Measurements from ENCODE around the gene TBC1D5. TPM values are rescaled to one million over a fixed set of nuclear protein-coding genes. Genes with fewer than 3 reads are reported as not detected.

Gene TBC1D5
- total RNA-seq, 1 donor from 2014 or later, result 48.1 TPM

DNA sequence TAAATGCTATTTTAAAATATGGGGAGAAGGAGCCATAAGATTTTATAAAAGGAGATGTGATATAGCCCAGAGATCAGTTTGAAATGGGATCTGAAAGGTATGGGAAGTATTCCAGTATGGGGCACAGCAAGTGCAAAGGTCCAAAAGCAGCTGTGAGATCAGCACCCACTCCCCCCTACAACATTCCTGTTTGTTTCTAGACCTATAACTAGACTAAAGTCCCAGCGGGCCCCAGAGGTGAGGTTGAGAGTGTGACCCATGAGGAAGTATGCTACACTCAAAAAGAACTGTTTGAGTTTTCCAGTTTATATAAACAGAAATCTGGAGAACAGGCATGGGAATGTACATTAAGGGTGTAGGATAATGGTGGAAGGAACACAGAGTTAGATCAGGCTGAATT is 152.5 kb downstream of the TBC1D5 start:
- Histone ChIP-seq H3K4me1 (no peaks in the 10 kb centered on the region), H3K4me3 (no peak overlapping the region), H3K27ac (no peak overlapping the region), H3K36me3 (peaks cover 0 to 11% of the 10 kb centered on the region in 2 donors), H3K27me3 (no peaks in the 10 kb centered on the region), H3K9me3 (peaks cover 9% of the 10 kb centered on the region)
- TF ChIP-seq, protein P1, sequence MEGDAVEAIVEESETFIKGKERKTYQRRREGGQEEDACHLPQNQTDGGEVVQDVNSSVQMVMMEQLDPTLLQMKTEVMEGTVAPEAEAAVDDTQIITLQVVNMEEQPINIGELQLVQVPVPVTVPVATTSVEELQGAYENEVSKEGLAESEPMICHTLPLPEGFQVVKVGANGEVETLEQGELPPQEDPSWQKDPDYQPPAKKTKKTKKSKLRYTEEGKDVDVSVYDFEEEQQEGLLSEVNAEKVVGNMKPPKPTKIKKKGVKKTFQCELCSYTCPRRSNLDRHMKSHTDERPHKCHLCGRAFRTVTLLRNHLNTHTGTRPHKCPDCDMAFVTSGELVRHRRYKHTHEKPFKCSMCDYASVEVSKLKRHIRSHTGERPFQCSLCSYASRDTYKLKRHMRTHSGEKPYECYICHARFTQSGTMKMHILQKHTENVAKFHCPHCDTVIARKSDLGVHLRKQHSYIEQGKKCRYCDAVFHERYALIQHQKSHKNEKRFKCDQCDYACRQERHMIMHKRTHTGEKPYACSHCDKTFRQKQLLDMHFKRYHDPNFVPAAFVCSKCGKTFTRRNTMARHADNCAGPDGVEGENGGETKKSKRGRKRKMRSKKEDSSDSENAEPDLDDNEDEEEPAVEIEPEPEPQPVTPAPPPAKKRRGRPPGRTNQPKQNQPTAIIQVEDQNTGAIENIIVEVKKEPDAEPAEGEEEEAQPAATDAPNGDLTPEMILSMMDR (IDR thresholded peaks at IDR 0.05), result no peak
- no peak for TF ChIP-seq POLR2A (IDR thresholded peaks at IDR 0.05)
- TF ChIP-seq POLR2AphosphoS5 (IDR thresholded peaks at IDR 0.05; ENCODE audit: insufficient read depth in 1 of 2, low read depth in 1 of 2), result no peak
- no peak for DNase-seq (ENCODE audit: extremely low spot score in 2 of 2)
- intact Hi-C loops (cut with DNase I), result no loop called here

DNA sequence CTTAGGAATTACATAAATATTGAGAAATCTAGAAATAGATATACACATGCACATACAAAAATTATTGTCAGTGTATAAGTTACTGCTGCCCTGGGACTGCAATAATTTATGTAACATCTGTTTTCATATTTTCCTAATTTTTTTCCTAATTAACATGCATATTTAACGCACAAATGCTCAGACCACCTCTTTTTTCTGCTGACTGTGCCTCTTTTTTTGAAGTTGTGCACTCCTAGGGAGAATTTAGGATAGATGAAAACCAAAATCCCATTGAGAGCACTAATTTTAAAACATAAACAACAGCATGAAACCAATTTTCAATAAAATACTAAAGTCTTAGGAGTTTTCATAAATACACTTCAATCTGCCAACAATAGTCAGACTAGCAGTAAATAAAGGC is 154.0 kb downstream of the TBC1D5 start:
- no peak for DNase-seq (ENCODE audit: extremely low spot score in 2 of 2)
- Histone ChIP-seq H3K4me3 (no peak overlapping the region), H3K9me3 (peaks cover 9% of the 10 kb centered on the region), H3K27me3 (no peaks in the 10 kb centered on the region), H3K4me1 (no peaks in the 10 kb centered on the region), H3K36me3 (peaks cover 0 to 11% of the 10 kb centered on the region in 2 donors), H3K27ac (no peak overlapping the region)
- intact Hi-C loops (cut with DNase I), result no loop called here
- TF ChIP-seq, protein P1 (IDR thresholded peaks at IDR 0.05), result no peak
- TF ChIP-seq POLR2A (IDR thresholded peaks at IDR 0.05) (no peak), POLR2AphosphoS5 (IDR thresholded peaks at IDR 0.05; ENCODE audit: insufficient read depth in 1 of 2, low read depth in 1 of 2) (no peak)

DNA sequence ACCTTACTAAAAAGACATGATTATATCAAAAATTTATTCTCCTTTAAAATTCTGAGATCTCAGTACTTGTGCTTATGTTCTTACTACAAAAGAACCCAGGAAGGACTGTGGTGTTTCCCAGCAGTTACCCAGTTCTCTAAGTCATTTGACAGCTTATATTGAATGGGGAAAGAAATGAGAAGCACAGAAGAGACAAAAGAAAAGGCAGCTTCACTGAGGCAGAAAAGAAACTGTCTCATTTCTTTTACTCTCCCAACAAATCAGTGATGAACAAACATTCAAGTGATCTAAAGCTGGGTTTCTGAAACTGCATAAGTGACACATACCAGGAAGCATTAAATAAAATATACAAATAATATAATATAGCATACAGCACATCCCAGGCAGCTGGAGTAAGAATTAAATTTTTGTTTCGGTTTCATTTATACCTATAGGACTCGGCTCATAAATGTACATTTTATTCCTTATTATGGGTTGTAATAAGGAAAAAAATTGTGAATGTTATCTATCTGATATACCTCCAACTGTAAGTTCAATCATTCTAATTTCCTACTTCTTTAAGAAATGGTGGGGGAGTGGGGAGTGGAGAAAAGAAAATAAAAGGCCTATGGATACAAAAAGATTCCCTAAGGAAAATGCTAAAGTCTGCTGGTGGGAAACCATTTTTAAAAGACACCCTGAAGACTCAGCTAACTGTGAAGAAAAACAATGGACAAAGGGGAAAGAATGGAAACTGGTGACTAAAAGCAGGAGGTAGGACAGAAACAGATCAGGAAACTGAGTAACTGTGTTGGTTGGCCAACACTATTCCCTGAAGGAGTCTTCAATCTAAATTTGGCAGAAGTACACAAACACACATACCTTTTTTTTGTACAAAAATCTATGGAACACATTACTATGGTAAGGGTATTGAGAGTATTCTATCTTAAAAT is 156.8 kb downstream of the TBC1D5 start:
- intact Hi-C loops (cut with DNase I), result no loop called here
- H3K27ac ChIP-seq, result no peak overlapping the region
- H3K27me3 ChIP-seq, result no peaks in the 10 kb centered on the region

GRCh38 chr3:17584066-17584465 is 158.4 kb downstream of the TBC1D5 start:
- Histone ChIP-seq H3K9me3 (no peaks in the 10 kb centered on the region), H3K4me3 (no peak overlapping the region), H3K27me3 (no peaks in the 10 kb centered on the region), H3K4me1 (peaks cover 8% of the 10 kb centered on the region), H3K36me3 (no peaks in the 10 kb centered on the region), H3K27ac (no peak overlapping the region)
- TF ChIP-seq POLR2AphosphoS5 (IDR thresholded peaks at IDR 0.05; ENCODE audit: insufficient read depth in 1 of 2, low read depth in 1 of 2), result no peak
- no peak for TF ChIP-seq POLR2A (IDR thresholded peaks at IDR 0.05)
- TF ChIP-seq, protein P1 (IDR thresholded peaks at IDR 0.05), result no peak
- intact Hi-C loops (cut with DNase I), result no loop called here
- DNase-seq (ENCODE audit: extremely low spot score in 2 of 2), result no peak

More for the DNA sequence above, 156.8 kb downstream of the TBC1D5 start:
- DNase-seq (ENCODE audit: extremely low spot score in 2 of 2), result no peak
- Histone ChIP-seq H3K9me3 (peaks cover 6% of the 10 kb centered on the region), H3K36me3 (peaks cover 0 to 6% of the 10 kb centered on the region in 2 donors), H3K4me3 (no peak overlapping the region), H3K4me1 (no peaks in the 10 kb centered on the region)
- no peak for TF ChIP-seq POLR2A (IDR thresholded peaks at IDR 0.05)
- TF ChIP-seq POLR2AphosphoS5 (IDR thresholded peaks at IDR 0.05; ENCODE audit: insufficient read depth in 1 of 2, low read depth in 1 of 2), result no peak
- TF ChIP-seq, protein P1 (IDR thresholded peaks at IDR 0.05), result no peak

DNA sequence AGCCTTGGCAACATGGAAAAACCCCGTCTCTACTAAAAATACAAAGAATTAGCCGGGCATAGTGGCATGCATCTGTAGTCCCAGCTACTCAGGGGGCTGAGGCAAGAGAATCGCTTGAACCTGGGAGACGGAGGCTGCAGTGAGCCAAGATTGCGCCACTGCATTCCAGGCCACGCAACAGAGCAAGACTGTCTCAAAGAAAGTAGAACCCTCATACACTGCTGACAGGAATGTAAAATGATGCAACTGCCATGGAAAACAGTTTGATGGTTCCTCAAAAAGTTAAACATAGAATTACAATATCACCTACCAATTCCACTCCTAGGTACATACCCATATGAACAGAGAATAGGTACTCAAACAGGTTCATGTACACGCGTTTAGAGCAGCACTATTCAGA is 158.9 kb downstream of the TBC1D5 start:
- H3K27ac ChIP-seq, result no peak overlapping the region

More for the DNA sequence above, 158.9 kb downstream of the TBC1D5 start:
- Histone ChIP-seq H3K27me3 (no peaks in the 10 kb centered on the region), H3K36me3 (no peaks in the 10 kb centered on the region), H3K4me1 (peaks cover 13% of the 10 kb centered on the region), H3K4me3 (no peak overlapping the region), H3K9me3 (no peaks in the 10 kb centered on the region)
- TF ChIP-seq POLR2A (IDR thresholded peaks at IDR 0.05) (no peak), POLR2AphosphoS5 (IDR thresholded peaks at IDR 0.05; ENCODE audit: insufficient read depth in 1 of 2, low read depth in 1 of 2) (no peak)
- TF ChIP-seq, protein P1 (IDR thresholded peaks at IDR 0.05), result no peak
- intact Hi-C loops (cut with DNase I), result no loop called here
- DNase-seq (ENCODE audit: extremely low spot score in 2 of 2), result no peak

Data from vagina (tissue), 2 donors.